Peyer's patch (tissue), 4 donors: ENCODE measurements around the gene GALE.

Source experiments
- POLR2A ChIP-seq, 2 donors: fragments of 450-650 bp; IDR thresholded peaks; one replicate each; pipeline ENCODE4 v1.5.1; 2017; ENCODE audit warnings: antibody characterized with exemption in 2 of 2, mild to moderate bottlenecking in 2 of 2, moderate library complexity in 2 of 2
- TF ChIP-seq, protein P1 (sequence below), 6 experiments: fragments of 450-650 bp in 4 of 6; fragments of 200-600 bp in 2 of 6; sonication (generic) in 1 of 6; IDR thresholded peaks; one replicate each; pipeline ENCODE4 v1.5.1; 2017 to 2019; ENCODE audit warnings: antibody characterized with exemption in 6 of 6, mild to moderate bottlenecking in 3 of 6, moderate library complexity in 1 of 6

DNA sequence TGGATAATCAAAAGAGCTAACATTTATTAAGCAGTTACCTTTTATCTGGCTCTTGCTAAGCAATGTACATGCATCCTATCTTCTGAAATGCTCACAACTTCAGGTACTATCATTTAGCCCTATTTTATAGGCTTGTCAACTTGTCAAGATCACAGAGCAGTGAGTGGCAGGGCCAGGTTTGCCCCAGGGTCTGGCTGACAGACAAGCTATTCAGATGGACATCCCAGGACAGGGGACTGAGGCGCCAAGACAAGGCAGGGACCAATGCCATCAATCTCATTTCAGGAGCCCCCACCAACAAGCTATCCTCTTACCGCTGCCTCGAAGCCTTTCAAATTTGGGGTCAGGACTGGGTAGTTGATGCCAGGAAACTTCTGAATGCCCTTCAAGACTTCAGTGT, 15.8 kb upstream of the GALE start:
- TF ChIP-seq, protein P1, sequence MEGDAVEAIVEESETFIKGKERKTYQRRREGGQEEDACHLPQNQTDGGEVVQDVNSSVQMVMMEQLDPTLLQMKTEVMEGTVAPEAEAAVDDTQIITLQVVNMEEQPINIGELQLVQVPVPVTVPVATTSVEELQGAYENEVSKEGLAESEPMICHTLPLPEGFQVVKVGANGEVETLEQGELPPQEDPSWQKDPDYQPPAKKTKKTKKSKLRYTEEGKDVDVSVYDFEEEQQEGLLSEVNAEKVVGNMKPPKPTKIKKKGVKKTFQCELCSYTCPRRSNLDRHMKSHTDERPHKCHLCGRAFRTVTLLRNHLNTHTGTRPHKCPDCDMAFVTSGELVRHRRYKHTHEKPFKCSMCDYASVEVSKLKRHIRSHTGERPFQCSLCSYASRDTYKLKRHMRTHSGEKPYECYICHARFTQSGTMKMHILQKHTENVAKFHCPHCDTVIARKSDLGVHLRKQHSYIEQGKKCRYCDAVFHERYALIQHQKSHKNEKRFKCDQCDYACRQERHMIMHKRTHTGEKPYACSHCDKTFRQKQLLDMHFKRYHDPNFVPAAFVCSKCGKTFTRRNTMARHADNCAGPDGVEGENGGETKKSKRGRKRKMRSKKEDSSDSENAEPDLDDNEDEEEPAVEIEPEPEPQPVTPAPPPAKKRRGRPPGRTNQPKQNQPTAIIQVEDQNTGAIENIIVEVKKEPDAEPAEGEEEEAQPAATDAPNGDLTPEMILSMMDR (IDR thresholded peaks at IDR 0.05), result no peak
- no peak for TF ChIP-seq POLR2A (IDR thresholded peaks at IDR 0.05)
